Colon (tissue), 2 donors: ENCODE data around the gene CADM2.
"Not testable (repeated sequence)": the region's sequence is repeated elsewhere in the genome, so short reads cannot be mapped to it uniquely, and the experiment has no call there.

Experiments
- FAIRE-seq: peaks from 2 replicates; lab custom pipeline; 2012; peaks lifted over from hg19 to GRCh38; lab: Jason Lieb, UNC
- donor health status: control.
- donor health status: control.

Gene CADM2

DNA sequence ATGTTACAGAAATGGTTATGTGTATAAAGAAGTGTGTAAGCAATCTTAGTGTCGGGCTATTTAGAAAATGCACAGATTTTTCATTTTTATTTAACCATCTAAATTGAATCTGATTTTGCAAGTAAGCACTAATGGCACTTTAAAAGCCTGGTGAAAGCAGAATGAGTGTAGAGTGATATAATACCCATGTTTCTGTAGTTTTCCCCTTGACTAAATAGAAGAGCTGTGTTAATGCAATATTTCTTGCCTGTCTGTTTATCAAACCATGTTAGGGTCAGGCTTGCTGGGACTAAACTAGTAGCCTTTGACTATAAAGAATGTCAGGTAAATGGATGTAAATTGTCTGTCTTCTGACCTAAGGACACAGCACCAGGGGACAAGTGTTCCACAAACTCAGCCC, 714.0 kb downstream of the CADM2 start:
- no peak for FAIRE-seq

- no peak for FAIRE-seq
Observed at GRCh38 chr3:85678713-85679112, 719.9 kb downstream of the CADM2 start.

- no peak for FAIRE-seq
Observed at GRCh38 chr3:85681906-85682305, 723.1 kb downstream of the CADM2 start.

DNA sequence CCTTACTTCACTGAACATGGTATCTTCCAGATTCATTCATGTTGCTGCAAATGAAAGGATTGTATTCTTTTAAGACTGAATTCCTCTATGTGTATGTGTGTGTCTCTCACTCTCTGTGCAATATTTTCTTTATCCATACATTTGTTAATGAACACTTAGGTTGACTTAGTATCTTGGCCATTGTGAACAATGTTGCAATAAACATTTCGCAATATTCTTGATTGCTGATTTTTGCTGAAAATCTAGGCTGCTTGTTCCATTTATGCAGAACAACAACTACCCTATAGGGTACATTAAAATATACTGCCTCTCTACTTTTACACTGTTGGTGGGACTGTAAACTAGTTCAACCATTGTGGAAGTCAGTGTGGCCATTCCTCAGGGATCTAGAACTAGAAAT, 732.4 kb downstream of the CADM2 start:
- FAIRE-seq: no peak

DNA sequence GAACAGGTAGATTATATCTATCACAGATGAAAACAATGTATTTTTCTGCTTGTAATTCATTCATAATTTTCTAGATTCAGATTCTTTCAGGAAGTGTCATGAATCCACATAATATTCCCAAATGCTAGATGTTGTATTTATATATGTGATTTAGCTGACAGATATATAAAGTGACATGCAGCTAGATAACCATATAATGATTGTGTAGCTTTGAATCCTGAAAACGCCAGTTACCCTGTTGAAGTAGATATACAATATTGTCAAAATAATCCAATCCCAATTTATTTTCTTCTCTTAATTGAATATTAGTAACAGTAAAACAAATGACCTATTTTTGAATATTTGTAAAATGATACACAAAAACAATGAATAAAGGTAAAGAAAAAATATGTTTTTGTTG, 738.4 kb downstream of the CADM2 start:
- FAIRE-seq: no peak

GRCh38 chr3:85706130-85706529, 747.3 kb downstream of the CADM2 start:
- no peak for FAIRE-seq

DNA sequence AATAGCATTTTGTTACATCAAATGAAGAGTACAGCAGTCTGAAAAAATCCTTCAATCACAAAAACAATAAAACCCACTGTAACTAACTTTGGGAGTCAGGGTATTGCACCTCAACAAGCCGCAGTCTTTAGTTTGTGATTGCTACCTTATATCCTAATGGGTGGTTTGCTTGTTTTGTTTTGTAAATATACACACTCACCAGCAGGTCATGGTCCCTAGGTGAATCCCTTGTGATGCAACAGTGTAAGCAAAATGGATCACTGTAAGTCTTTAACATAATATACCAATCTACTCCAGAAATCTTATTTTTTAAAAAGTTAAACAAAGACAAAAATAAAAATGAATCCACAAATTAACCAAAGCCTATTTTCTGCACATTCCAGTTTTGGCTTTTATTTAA, 749.5 kb downstream of the CADM2 start:
- not testable (repeated sequence) for FAIRE-seq

GRCh38 chr3:85709346-85709892, 750.6 kb downstream of the CADM2 start:
- FAIRE-seq: no peak

GRCh38 chr3:85710490-85710889, 751.7 kb downstream of the CADM2 start:
- FAIRE-seq: no peak

- no peak for FAIRE-seq
Observed at GRCh38 chr3:85721409-85722145, 762.8 kb downstream of the CADM2 start.

- no peak for FAIRE-seq
Observed at GRCh38 chr3:85725809-85726208, 767.0 kb downstream of the CADM2 start.

GRCh38 chr3:85726241-85726640, 767.5 kb downstream of the CADM2 start:
- FAIRE-seq: no peak

DNA sequence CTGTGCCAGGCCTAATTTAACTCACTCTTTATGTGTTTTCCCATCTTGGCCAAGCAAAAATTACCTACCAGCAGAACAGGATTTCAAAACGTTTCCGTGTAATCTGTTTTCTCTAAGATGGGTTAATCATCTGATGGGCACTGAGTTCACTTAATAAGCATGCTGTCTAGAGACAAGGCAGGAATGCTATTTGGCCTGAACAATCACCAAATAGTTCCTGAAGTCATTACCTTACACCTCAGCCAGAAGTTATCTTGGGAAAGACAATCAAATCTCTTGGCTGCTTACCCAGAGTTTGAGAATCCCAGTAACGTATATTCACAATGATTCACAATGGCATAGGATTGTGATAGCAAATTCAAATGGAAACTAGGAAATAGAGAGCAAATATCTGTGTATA, 779.1 kb downstream of the CADM2 start:
- FAIRE-seq: no peak

DNA sequence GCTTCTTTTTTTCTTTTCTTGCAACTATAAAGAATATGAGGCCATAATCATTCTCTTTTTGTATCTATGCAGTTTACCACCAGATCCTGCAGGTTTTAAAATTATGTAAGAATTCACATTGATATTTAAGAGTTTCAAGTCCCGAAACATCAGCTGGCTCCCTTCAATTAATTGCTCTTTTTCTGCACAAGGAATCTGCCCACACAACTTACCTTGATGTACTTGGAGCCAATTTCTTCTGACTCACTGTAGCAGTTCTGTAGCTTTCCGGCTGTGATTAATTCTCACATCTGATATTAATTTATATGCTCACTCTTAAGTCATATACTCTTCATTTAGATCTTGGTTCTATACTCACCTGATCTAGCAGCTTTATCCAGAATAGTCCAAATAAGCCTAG, 781.8 kb downstream of the CADM2 start:
- no peak for FAIRE-seq

DNA sequence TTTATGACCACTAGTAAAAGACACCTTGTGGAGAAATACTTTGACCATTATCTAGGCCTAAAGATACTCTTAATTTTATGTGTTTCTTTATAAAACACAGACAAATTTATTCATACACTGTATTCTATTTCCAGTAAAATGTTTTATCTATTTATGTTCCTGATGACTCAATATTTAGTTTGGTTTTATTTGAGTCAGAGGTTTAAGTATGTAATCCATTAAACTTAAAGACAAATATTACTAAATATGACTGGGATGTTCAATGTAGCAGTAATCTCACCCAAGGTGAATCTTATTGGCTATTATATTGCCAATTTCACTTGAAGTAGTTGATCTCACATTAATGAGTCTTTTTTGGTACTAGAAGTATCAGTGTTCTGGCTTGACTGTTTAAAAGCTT, 799.7 kb downstream of the CADM2 start:
- no peak for FAIRE-seq

DNA sequence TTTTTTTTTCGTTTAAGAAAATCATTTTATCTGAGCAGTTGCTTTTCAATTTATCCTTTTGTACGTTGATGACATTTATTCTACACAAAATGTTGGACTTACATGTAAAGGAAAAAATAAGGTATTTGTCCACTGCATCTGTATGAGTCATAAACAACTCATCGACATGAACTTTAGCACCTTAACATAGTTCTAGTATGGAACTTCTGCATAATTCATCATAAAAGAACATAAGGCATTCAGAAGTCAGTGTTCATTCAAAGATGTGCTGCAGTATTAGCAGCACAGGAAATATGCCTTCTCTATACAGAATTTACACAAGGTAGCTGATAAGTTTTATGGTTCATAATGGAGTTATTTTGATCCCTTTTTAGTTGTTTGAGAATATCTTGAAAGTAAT, 801.6 kb downstream of the CADM2 start:
- no peak for FAIRE-seq

- no peak for FAIRE-seq
Observed at GRCh38 chr3:85780806-85781205, 822.0 kb downstream of the CADM2 start.

- FAIRE-seq: no peak
Observed at GRCh38 chr3:85781806-85782205, 823.0 kb downstream of the CADM2 start.

GRCh38 chr3:85783291-85783690, 824.5 kb downstream of the CADM2 start:
- FAIRE-seq: no peak

GRCh38 chr3:85785766-85786165, 827.0 kb downstream of the CADM2 start:
- no peak for FAIRE-seq

- FAIRE-seq: no peak
Observed at GRCh38 chr3:85790445-85791030, 831.7 kb downstream of the CADM2 start.

- no peak for FAIRE-seq
Observed at GRCh38 chr3:85796140-85796539, 837.4 kb downstream of the CADM2 start.

DNA sequence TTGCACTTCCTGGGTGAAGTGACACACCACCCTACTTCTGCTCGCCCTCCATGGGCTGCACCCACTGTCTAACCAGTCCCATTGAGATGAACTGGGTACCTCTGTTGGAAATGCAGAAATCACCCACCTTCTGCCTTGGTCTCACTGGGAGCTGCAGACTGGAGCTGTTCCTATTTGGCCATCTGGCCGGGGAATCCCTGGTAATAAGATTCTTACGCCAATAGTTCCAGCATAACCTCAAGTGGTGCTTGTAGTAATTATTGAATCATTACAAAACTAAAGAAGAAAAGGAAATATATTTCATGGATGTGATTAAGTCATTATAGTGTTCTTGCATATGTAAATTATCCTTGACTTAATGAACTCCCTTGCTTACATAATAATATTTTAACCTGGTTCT, 841.9 kb downstream of the CADM2 start:
- FAIRE-seq: no peak

GRCh38 chr3:85801955-85802354, 843.2 kb downstream of the CADM2 start:
- FAIRE-seq: no peak
